Epithelial cell of esophagus (primary cell): ENCODE data around the gene PLCB1.
"Not testable (repeated sequence)": the region's sequence is repeated elsewhere in the genome, so short reads cannot be mapped to it uniquely, and the experiment has no call there.

Experiments
- DNase-seq: peaks from one replicate; pipeline ENCODE4 v3.0.0; 2010; ENCODE audit warnings: low read depth
- H3K4me3 ChIP-seq: 2 replicates; pipeline ENCODE4 v1.5.1; 2011; ENCODE audit warnings: mild to moderate bottlenecking, low read length, control low read depth
- TF ChIP-seq, protein P1 (sequence below): IDR thresholded peaks from 2 replicates; pipeline ENCODE4 v1.5.1; 2011; ENCODE audit warnings: low read depth, mild to moderate bottlenecking, low read length, control low read depth, inconsistent platforms; ENCODE audit not compliant: insufficient read depth; ENCODE audit errors: missing control alignments

Gene PLCB1

DNA sequence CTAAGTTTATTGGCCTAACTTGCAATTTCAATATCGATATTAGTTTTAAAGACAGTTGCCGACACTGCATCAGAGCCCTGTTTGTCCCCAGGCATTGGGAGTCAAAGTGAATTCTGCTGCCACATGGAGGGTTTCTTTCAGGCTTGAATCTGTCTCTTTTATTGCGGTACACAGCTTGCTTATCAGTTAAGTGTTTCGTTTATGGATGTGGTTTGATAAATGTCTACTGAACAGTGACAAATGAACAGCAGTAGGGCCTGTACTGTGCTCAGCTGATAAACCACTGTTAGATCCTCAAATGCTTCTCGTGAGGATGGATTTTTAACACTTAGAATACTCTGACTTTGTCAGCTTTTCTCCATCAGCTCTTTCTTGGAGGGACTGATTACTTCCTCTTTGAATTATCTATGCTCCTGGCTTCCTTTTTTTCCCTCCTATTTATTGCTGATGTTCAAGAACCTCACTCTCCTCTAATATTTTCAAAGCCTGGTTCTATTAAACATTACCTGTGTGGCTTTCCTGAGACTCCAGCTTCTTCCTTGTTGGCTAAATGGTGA, 240.8 kb downstream of the PLCB1 start:
- no peak for DNase-seq
- TF ChIP-seq, protein P1, sequence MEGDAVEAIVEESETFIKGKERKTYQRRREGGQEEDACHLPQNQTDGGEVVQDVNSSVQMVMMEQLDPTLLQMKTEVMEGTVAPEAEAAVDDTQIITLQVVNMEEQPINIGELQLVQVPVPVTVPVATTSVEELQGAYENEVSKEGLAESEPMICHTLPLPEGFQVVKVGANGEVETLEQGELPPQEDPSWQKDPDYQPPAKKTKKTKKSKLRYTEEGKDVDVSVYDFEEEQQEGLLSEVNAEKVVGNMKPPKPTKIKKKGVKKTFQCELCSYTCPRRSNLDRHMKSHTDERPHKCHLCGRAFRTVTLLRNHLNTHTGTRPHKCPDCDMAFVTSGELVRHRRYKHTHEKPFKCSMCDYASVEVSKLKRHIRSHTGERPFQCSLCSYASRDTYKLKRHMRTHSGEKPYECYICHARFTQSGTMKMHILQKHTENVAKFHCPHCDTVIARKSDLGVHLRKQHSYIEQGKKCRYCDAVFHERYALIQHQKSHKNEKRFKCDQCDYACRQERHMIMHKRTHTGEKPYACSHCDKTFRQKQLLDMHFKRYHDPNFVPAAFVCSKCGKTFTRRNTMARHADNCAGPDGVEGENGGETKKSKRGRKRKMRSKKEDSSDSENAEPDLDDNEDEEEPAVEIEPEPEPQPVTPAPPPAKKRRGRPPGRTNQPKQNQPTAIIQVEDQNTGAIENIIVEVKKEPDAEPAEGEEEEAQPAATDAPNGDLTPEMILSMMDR, result no peak
- H3K4me3 ChIP-seq, result no peak overlapping the region

DNA sequence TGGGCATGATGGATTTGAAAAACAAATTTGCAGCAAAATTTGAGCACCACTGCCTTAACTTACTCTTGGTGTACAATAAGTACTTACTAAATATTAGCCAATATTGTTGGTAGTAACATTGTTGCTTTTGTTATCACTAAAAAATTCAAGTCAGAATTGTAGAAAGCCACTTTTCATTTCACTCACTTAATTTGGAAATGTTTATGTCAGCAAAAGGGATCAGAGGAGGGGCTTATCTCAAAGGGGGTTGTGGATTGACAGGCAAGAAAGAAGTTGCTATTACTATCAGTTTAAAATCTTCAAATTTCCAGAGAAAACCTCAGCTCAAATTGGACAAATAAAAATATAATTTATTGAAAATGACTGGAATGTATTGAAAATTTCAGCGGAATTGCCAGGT, 241.5 kb downstream of the PLCB1 start:
- TF ChIP-seq, protein P1, result no peak
- no peak overlapping the region for H3K4me3 ChIP-seq
- no peak for DNase-seq

DNA sequence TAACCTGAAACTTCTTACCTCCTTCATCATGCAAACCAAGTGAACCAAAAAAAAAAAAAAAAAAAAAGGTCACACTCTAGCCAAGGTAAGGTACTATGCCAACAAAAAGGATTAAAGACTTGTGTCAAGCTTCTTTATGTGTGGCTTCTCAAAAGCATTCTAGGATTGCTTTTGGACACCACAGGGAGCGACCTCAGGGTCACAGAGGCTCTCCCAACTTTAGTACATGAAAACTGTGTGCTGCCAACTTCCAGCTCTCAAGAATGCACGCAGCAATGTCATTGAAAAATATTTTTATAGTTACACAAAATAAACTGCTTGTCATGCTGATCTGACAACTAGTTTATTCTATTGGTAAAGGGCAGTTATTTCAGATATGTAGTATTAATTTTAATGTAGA, 243.8 kb downstream of the PLCB1 start:
- no peak overlapping the region for H3K4me3 ChIP-seq
- TF ChIP-seq, protein P1, result no peak
- no peak for DNase-seq

DNA sequence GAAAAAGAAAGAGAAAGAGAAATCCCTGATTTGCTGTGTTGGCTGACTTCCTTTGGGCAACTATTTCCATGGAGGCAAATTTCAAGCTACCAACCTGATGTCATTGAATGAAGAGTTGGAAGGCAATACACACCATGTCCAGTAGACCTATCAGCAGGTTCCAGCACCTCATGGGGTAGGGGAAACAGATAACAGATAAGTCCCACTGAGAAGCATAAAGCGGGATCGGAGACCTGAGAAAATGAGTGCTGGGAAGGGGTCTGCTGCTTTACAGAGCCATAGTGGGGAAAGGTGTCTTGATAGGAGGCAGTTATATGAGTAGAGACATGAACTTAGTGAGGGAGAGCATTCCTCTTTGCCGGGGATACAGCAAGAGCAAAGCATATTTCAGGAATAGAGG, 244.9 kb downstream of the PLCB1 start:
- no peak overlapping the region for H3K4me3 ChIP-seq
- TF ChIP-seq, protein P1, result no peak
- no peak for DNase-seq

DNA sequence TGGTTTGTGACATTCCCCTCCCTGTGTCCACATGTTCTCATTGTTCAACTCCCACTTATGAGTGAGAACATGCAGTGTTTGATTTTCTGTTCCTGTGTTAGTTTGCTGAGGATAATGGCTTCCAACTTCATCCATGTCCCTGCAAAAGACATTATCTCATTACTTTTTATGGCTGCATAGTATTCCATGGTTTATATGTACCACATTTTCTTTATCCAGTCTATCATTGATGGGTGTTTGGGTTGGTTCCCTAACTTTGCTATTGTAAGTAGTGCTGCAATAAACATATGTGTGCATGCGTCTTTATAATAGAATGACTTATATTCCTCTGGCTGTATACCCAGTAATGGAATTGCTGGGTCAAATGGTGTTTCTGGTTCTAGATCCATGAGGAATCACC, 247.1 kb downstream of the PLCB1 start:
- H3K4me3 ChIP-seq, DNase-seq: not testable (repeated sequence)

DNA sequence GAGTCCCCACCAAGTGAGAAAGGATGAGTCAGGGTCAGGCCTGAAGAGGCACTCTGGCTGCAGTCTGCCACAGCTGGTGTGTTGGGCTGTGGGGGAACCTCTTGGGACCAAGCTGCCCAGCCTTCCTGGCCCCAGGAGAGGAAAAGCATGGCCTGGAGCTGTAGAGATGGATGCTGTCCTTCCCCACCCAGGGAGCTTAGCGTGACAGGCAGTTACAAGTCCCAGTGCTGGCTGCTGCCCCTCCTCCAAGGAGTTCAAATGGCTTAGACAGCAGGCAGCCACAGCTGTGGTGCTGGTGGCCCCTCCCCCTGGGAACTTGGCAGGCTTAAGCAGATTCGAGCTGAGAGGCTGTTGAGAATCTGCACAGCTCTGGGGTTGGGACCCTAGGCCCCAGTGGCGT, 253.2 kb downstream of the PLCB1 start:
- DNase-seq, result no peak
- H3K4me3 ChIP-seq, result no peak overlapping the region
- TF ChIP-seq, protein P1, result no peak

DNA sequence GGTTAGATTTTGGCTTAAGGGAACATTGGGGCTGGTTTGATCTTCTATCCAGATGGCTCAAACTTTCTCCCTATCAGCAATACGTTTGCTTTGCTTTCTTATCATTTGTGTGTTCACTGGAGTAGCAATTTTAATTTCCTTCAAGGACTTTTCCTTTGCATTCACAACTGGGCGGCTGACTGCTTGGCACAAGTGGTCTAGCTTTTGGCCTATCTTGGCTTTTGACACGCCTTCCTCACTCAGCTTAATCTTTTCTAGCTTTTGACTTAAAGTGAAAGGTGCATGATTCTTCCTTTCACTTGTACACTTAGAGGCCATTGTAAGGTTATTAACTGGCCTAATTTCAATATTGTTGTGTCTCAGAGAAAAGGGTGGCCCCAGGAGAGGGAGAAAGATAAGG, 254.9 kb downstream of the PLCB1 start:
- TF ChIP-seq, protein P1, result no peak
- H3K4me3 ChIP-seq, result no peak overlapping the region
- DNase-seq, result no peak
